CD14-positive monocyte (primary cell): ENCODE data around the gene PLEKHM3. TPM values are rescaled to one million over a fixed set of nuclear protein-coding genes. Genes with fewer than 3 reads are reported as not detected.

ENCODE experiments used
- DNase-seq, 3 donors: peaks; one replicate each; pipeline ENCODE4 v3.0.0-alpha.2; 2011 to 2022
- H2AFZ ChIP-seq: 2 replicates; pipeline ENCODE4 v1.6.0; 2012; ENCODE audit warnings: mild to moderate bottlenecking, low read depth, low read length, inconsistent platforms; ENCODE audit not compliant: insufficient read depth, poor library complexity, severe bottlenecking
- H3K27ac ChIP-seq, 2 donors: 1 replicate in 1 of 2; 2 replicates in 1 of 2; pipeline ENCODE4 v1.5.1; 2012 to 2013; ENCODE audit warnings: low read length in 2 of 2, control low read depth in 1 of 2, inconsistent platforms in 1 of 2, low read depth in 1 of 2, mild to moderate bottlenecking in 1 of 2
- H3K27me3 ChIP-seq, 2 donors: one replicate each; pipeline versions ENCODE4 v1.6.0 to v1.6.1; 2011 to 2013; ENCODE audit warnings: low read length in 2 of 2; ENCODE audit not compliant: control insufficient read depth in 2 of 2, insufficient read depth in 2 of 2
- H3K36me3 ChIP-seq, 2 donors: replicated peaks in 1 of 2; 1 replicate in 1 of 2; 2 replicates in 1 of 2; pipeline versions ENCODE4 v1.5.1 to v1.6.1; 2012 to 2013; ENCODE audit warnings: low read length in 2 of 2, control low read depth in 1 of 2, inconsistent platforms in 1 of 2, mild to moderate bottlenecking in 1 of 2; ENCODE audit not compliant: insufficient read depth in 2 of 2, control insufficient read depth in 1 of 2
- H3K4me1 ChIP-seq, 2 donors: 1 replicate in 1 of 2; 2 replicates in 1 of 2; pipeline versions ENCODE4 v1.5.1 to v1.6.1; 2012 to 2013; ENCODE audit warnings: low read length in 2 of 2, control low read depth in 1 of 2, inconsistent platforms in 1 of 2, mild to moderate bottlenecking in 1 of 2, moderate library complexity in 1 of 2; ENCODE audit not compliant: insufficient read depth in 2 of 2, control insufficient read depth in 1 of 2
- H3K4me2 ChIP-seq: replicated peaks from 2 replicates; pipeline ENCODE3; 2012; ENCODE audit warnings: low read length, moderate library complexity, mild to moderate bottlenecking; ENCODE audit not compliant: poor library complexity, severe bottlenecking; ENCODE audit errors: extremely low read depth
- H3K4me3 ChIP-seq, 3 experiments: fragments of 200-600 bp in 1 of 3; sonication (generic) in 1 of 3; replicated peaks in 1 of 3; 1 replicate in 2 of 3; 2 replicates in 1 of 3; pipeline ENCODE4 v1.5.1; 2011 to 2013; ENCODE audit warnings: low read length in 3 of 3, mild to moderate bottlenecking in 3 of 3, control low read depth in 2 of 3, low read depth in 2 of 3, inconsistent platforms in 1 of 3, moderate library complexity in 1 of 3
- H3K79me2 ChIP-seq: 2 replicates; pipeline ENCODE4 v1.6.0; 2012; ENCODE audit warnings: mild to moderate bottlenecking, control low read depth, inconsistent platforms, low read length, moderate library complexity; ENCODE audit not compliant: insufficient read depth
- H3K9ac ChIP-seq: 2 replicates; pipeline ENCODE4 v1.6.0; 2017; ENCODE audit warnings: low read length, mild to moderate bottlenecking; ENCODE audit not compliant: insufficient read depth, poor library complexity, severe bottlenecking
- H3K9me3 ChIP-seq, 2 donors: replicated peaks in 1 of 2; 1 replicate in 1 of 2; 2 replicates in 1 of 2; pipeline versions ENCODE4 v1.5.1 to v1.6.1; 2012 to 2013; ENCODE audit warnings: low read length in 2 of 2, control low read depth in 1 of 2; ENCODE audit not compliant: control insufficient read depth in 1 of 2, insufficient read depth in 1 of 2
- H4K20me1 ChIP-seq: 2 replicates; pipeline ENCODE4 v1.6.0; 2012; ENCODE audit warnings: mild to moderate bottlenecking, low read length, control low read depth, moderate library complexity; ENCODE audit not compliant: insufficient read depth
- H3K27ac Mint-ChIP-seq, 7 donors: one replicate each; pipeline ENCODE4 v1.8.0; 2020; ENCODE audit warnings: mild to moderate bottlenecking in 7 of 7, mixed read lengths in 7 of 7, moderate library complexity in 6 of 7, inconsistent platforms in 2 of 7
- H3K27me3 Mint-ChIP-seq, 3 donors: one replicate each; pipeline ENCODE4 v1.8.0; 2021 to 2022; ENCODE audit warnings: low read depth in 3 of 3, mild to moderate bottlenecking in 3 of 3, mixed read lengths in 3 of 3, moderate library complexity in 3 of 3, inconsistent platforms in 1 of 3
- H3K36me3 Mint-ChIP-seq, 2 donors: one replicate each; pipeline ENCODE4 v1.8.0; 2020; ENCODE audit warnings: mixed read lengths in 2 of 2, inconsistent platforms in 1 of 2, mild to moderate bottlenecking in 1 of 2
- H3K4me1 Mint-ChIP-seq: one replicate; pipeline ENCODE4 v1.8.0; 2020; ENCODE audit warnings: mild to moderate bottlenecking, mixed read lengths
- H3K4me3 Mint-ChIP-seq, 2 donors: one replicate each; pipeline ENCODE4 v1.8.0; 2020; ENCODE audit warnings: mild to moderate bottlenecking in 2 of 2, mixed read lengths in 2 of 2, moderate library complexity in 1 of 2
- H3K9me3 Mint-ChIP-seq, 7 donors: one replicate each; pipeline ENCODE4 v1.8.0; 2020 to 2022; ENCODE audit warnings: mixed read lengths in 7 of 7, mild to moderate bottlenecking in 6 of 7, moderate library complexity in 6 of 7, inconsistent platforms in 2 of 7
- WGBS: methylation state at CpG from one replicate; pipeline ENCODE4 v1.1.5; 2013; ENCODE audit warnings: missing lambda C conversion rate; ENCODE audit not compliant: insufficient coverage; 5-methylcytosine and 5-hydroxymethylcytosine counted together
- intact Hi-C, 2 donors: fragments of 100-400 bp; cut with micrococcal nuclease; formaldehyde crosslinking; loops; one replicate each; pipeline versions ENCODE4 v1.15.0 to v1.15.1; 2023
- polyA plus RNA-seq, 3 donors: library from polyadenylated mRNA; depleted of rRNA in 1 of 3; unstranded in 2 of 3; stranded (reverse) in 1 of 3; fragments of 300-500 nt in 2 of 3; fragments of >200 nt in 1 of 3; fragmentation: Illumina TruSeq in 2 of 3; gene quantifications; 1 replicate in 2 of 3; 2 replicates in 1 of 3; pipeline ENCODE4 v1.2.3, GENCODE V29; 2012 to 2021
- TF ChIP-seq, protein P1 (sequence below): fragments of 200-600 bp; IDR thresholded peaks from one replicate; pipeline ENCODE4 v1.8.0; 2022; ENCODE audit warnings: antibody characterized with exemption, mild to moderate bottlenecking

PLEKHM3 gene
- polyA plus RNA-seq, 3 donors = 3.0 to 8.0 (median 3.0) TPM

DNA sequence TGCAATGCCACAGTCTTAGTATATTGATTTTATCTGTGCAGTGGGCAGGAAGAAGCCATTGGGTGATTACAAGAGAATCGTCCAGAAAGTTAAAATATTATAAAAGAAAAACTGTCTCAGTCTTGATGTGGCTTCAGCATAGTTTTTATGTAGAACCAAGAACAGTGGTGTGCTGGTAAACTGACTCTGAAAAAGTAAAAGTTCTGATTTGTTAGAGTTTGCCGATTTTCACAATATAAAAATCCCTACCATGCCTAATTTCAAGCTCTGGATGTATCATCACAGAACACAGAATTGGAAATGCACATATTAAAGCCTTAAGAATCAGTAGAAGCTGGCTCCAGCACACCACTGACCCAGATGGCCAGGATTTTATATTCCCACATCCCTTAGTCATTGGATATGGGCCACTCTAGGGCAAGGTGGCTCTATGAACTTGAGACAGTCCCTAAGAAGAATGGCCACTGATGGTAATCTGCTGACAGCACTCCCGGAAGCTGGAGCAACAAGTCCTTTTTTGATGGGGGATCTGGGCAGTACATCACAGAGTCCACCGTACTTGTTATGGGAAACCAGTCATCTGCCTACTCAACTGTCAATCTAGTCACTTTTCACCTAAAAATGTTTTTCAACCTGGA lies 9.3 kb upstream of the PLEKHM3 start:
- no peak overlapping the region for H3K4me3 ChIP-seq
- H3K4me2 ChIP-seq = no peak overlapping the region
- H3K9ac ChIP-seq = no peak overlapping the region
- H4K20me1 ChIP-seq = no peaks in the 10 kb centered on the region
- intact Hi-C loops = loop anchor here in 1 of 2 donors (10.0 kb wide), 1 partner anchor 270 kb away; the partner anchor contains the start of gene FZD5
- no peaks in the 10 kb centered on the region for H3K36me3 ChIP-seq
- H3K4me1 ChIP-seq = peaks cover 15 to 19% of the 10 kb centered on the region in 2 donors
- no peak for DNase-seq
- H3K27ac ChIP-seq = no peak overlapping the region
- H3K4me3 Mint-ChIP-seq = no peak overlapping the region
- WGBS = 100% methylated on average over 1 of the region's 4 CpGs
- no peaks in the 10 kb centered on the region for H3K79me2 ChIP-seq
- H3K36me3 Mint-ChIP-seq = no peaks in the 10 kb centered on the region
- H3K4me1 Mint-ChIP-seq = peaks cover 20% of the 10 kb centered on the region
- no peak overlapping the region for H3K27ac Mint-ChIP-seq
- H2AFZ ChIP-seq = no peak overlapping the region
- H3K9me3 ChIP-seq = no peaks in the 10 kb centered on the region
- peaks cover 0 to 1% (median 0%) of the 10 kb centered on the region in 7 donors for H3K9me3 Mint-ChIP-seq
- TF ChIP-seq, protein P1, sequence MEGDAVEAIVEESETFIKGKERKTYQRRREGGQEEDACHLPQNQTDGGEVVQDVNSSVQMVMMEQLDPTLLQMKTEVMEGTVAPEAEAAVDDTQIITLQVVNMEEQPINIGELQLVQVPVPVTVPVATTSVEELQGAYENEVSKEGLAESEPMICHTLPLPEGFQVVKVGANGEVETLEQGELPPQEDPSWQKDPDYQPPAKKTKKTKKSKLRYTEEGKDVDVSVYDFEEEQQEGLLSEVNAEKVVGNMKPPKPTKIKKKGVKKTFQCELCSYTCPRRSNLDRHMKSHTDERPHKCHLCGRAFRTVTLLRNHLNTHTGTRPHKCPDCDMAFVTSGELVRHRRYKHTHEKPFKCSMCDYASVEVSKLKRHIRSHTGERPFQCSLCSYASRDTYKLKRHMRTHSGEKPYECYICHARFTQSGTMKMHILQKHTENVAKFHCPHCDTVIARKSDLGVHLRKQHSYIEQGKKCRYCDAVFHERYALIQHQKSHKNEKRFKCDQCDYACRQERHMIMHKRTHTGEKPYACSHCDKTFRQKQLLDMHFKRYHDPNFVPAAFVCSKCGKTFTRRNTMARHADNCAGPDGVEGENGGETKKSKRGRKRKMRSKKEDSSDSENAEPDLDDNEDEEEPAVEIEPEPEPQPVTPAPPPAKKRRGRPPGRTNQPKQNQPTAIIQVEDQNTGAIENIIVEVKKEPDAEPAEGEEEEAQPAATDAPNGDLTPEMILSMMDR = no peak
- no peaks in the 10 kb centered on the region for H3K27me3 ChIP-seq
- peaks cover 0 to 2% (median 0%) of the 10 kb centered on the region in 3 donors for H3K27me3 Mint-ChIP-seq

DNA sequence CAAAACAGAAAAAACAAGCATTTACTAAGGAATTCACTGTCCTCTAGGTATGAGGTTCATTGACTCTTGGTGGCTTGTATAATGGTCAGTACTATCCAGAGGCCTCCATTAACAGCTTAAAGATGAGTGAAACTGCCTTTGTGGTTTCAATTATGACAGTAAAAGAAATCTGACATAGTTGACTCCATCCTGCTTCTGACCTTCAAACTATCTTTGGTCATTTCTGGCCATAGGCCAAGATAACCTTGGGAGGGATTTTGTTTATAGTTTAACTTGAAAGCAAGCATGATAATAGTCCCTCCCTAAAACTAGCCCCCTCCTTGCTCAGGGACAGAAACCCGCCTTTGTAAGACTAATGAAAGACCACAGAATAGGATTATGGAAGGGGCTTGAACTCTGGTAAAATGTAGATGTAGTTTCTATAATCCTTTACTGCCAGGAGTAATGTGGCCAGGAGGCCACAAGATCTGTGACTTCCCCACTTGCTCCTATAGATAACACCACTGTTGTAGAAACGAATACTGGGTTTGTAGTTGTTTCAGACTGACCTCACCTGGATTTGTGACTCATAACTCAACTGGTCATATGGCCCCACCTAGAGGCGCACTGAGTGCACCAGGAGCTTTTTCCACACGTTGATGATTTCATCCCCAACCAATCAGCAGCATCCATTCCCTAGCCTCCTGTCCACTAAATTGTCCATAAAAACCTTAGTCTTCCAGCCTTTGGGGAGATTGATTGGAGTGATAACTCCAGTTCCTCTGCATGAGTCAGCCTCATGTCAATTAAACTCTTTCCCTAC lies 8.6 kb upstream of the PLEKHM3 start:
- peaks cover 0 to 1% (median 0%) of the 10 kb centered on the region in 7 donors for H3K9me3 Mint-ChIP-seq

More for the DNA sequence above, 8.6 kb upstream of the PLEKHM3 start:
- no peak overlapping the region for H3K27ac ChIP-seq
- H3K4me3 Mint-ChIP-seq = no peak overlapping the region
- no peaks in the 10 kb centered on the region for H3K27me3 ChIP-seq
- H3K9me3 ChIP-seq = no peaks in the 10 kb centered on the region
- H3K4me2 ChIP-seq = no peak overlapping the region
- no peak overlapping the region for H3K4me3 ChIP-seq
- no peak for DNase-seq
- H3K79me2 ChIP-seq = no peaks in the 10 kb centered on the region
- peaks cover 20% of the 10 kb centered on the region for H3K4me1 Mint-ChIP-seq
- no peak overlapping the region for H2AFZ ChIP-seq
- peaks cover 0 to 2% (median 0%) of the 10 kb centered on the region in 3 donors for H3K27me3 Mint-ChIP-seq
- H3K27ac Mint-ChIP-seq = no peak overlapping the region
- intact Hi-C loops = loop anchor here in 1 of 2 donors (10.0 kb wide), 1 partner anchor 269 kb away; the partner anchor contains the start of gene FZD5
- no CpG with 5 or more reads among the region's 4 CpGs for WGBS
- TF ChIP-seq, protein P1 = no peak
- no peaks in the 10 kb centered on the region for H3K36me3 Mint-ChIP-seq
- peaks cover 15 to 19% of the 10 kb centered on the region in 2 donors for H3K4me1 ChIP-seq
- no peak overlapping the region for H3K9ac ChIP-seq
- H3K36me3 ChIP-seq = no peaks in the 10 kb centered on the region
- no peaks in the 10 kb centered on the region for H4K20me1 ChIP-seq
